ENCODE data around the gene ARFGAP1. TPM values are rescaled to one million over a fixed set of nuclear protein-coding genes. Genes with fewer than 3 reads are reported as not detected.
"Not testable (repeated sequence)": the region's sequence is repeated elsewhere in the genome, so short reads cannot be mapped to it uniquely, and the experiment has no call there.

The ARFGAP1 gene
- total and polyA plus RNA-seq, 5 donors from 2014 or later, result 17.9 to 123 (median 21.0) TPM

- H3K36me3 Mint-ChIP-seq, result peaks cover 6% of the 10 kb centered on the region
- H3K27ac Mint-ChIP-seq, result no peak overlapping the region
- H3K27me3 Mint-ChIP-seq, result peaks cover 8% of the 10 kb centered on the region
- no peak overlapping the region for H3K4me3 Mint-ChIP-seq
- H3K27me3 ChIP-seq (ENCODE audit: control insufficient read depth, insufficient read depth, low read length), result no peaks in the 10 kb centered on the region
- no peak for DNase-seq
- H3K27ac ChIP-seq (ENCODE audit: insufficient read depth, low read length, poor library complexity, severe bottlenecking), result no peak overlapping the region
- no peaks in the 10 kb centered on the region for H3K36me3 ChIP-seq (ENCODE audit: control insufficient read depth, insufficient read depth, low read length)
- H3K4me1 ChIP-seq (ENCODE audit: control insufficient read depth, insufficient read depth, low read length, poor library complexity, severe bottlenecking), result peaks cover 9% of the 10 kb centered on the region
- H3K9me3 Mint-ChIP-seq, result peaks cover 0 to 19% (median 5%) of the 10 kb centered on the region in 7 donors
- peaks cover 0 to 5% (median 0%) of the 10 kb centered on the region in 4 donors for H3K4me1 Mint-ChIP-seq
- ATAC-seq (ENCODE audit: low read depth in 2 of 2), result no peak
- no peak overlapping the region for H3K4me3 ChIP-seq (ENCODE audit: low read depth, low read length)
- peaks cover 7 to 21% of the 10 kb centered on the region in 2 experiments for H3K9me3 ChIP-seq (ENCODE audit: control insufficient read depth in 2 of 2, low read length in 2 of 2)
Observed at GRCh38 chr20:63330084-63330760, 57.6 kb downstream of the ARFGAP1 start.

- Mint-ChIP-seq H3K36me3 (peaks cover 6% of the 10 kb centered on the region), H3K4me1 (peaks cover 0 to 5% (median 0%) of the 10 kb centered on the region in 4 donors), H3K4me3 (no peak overlapping the region), H3K27me3 (peaks cover 8% of the 10 kb centered on the region), H3K27ac (no peak overlapping the region), H3K9me3 (peaks cover 0 to 19% (median 5%) of the 10 kb centered on the region in 7 donors)
- no peaks in the 10 kb centered on the region for H3K27me3 ChIP-seq (ENCODE audit: control insufficient read depth, insufficient read depth, low read length)
- H3K36me3 ChIP-seq (ENCODE audit: control insufficient read depth, insufficient read depth, low read length), result no peaks in the 10 kb centered on the region
- H3K4me1 ChIP-seq (ENCODE audit: control insufficient read depth, insufficient read depth, low read length, poor library complexity, severe bottlenecking), result peaks cover 9% of the 10 kb centered on the region
- H3K27ac ChIP-seq (ENCODE audit: insufficient read depth, low read length, poor library complexity, severe bottlenecking), result no peak overlapping the region
- no peak overlapping the region for H3K4me3 ChIP-seq (ENCODE audit: low read depth, low read length)
- peaks cover 7 to 21% of the 10 kb centered on the region in 2 experiments for H3K9me3 ChIP-seq (ENCODE audit: control insufficient read depth in 2 of 2, low read length in 2 of 2)
- no peak for ATAC-seq (ENCODE audit: low read depth in 2 of 2)
- no peak for DNase-seq
Observed at GRCh38 chr20:63330940-63331339, 58.3 kb downstream of the ARFGAP1 start.

GRCh38 chr20:63331741-63332400 lies 59.3 kb downstream of the ARFGAP1 start:
- Histone ChIP-seq H3K4me1 (ENCODE audit: control insufficient read depth, insufficient read depth, low read length, poor library complexity, severe bottlenecking) (no peaks in the 10 kb centered on the region), H3K36me3 (ENCODE audit: control insufficient read depth, insufficient read depth, low read length) (no peaks in the 10 kb centered on the region), H3K9me3 (ENCODE audit: control insufficient read depth in 2 of 2, low read length in 2 of 2) (peaks cover 7 to 14% of the 10 kb centered on the region in 2 experiments), H3K4me3 (ENCODE audit: low read depth, low read length) (no peak overlapping the region), H3K27ac (ENCODE audit: insufficient read depth, low read length, poor library complexity, severe bottlenecking) (no peak overlapping the region), H3K27me3 (ENCODE audit: control insufficient read depth, insufficient read depth, low read length) (peaks cover 2% of the 10 kb centered on the region)
- Mint-ChIP-seq H3K36me3 (peaks cover 6% of the 10 kb centered on the region), H3K27ac (no peak overlapping the region), H3K4me3 (no peak overlapping the region), H3K4me1 (peaks cover 0 to 4% (median 0%) of the 10 kb centered on the region in 4 donors), H3K9me3 (peaks cover 0 to 18% (median 5%) of the 10 kb centered on the region in 7 donors), H3K27me3 (peaks cover 8% of the 10 kb centered on the region)
- DNase-seq, result no peak
- no peak for ATAC-seq (ENCODE audit: low read depth in 2 of 2)

GRCh38 chr20:63332488-63333240 lies 60.1 kb downstream of the ARFGAP1 start:
- ATAC-seq (ENCODE audit: low read depth in 2 of 2), result no peak
- Mint-ChIP-seq H3K4me3 (no peak overlapping the region), H3K9me3 (peaks cover 0 to 16% (median 5%) of the 10 kb centered on the region in 7 donors), H3K4me1 (no peaks in the 10 kb centered on the region), H3K27me3 (peaks cover 8% of the 10 kb centered on the region), H3K27ac (no peak overlapping the region), H3K36me3 (peaks cover 6% of the 10 kb centered on the region)
- peaks cover 7 to 10% of the 10 kb centered on the region in 2 experiments for H3K9me3 ChIP-seq (ENCODE audit: control insufficient read depth in 2 of 2, low read length in 2 of 2)
- H3K4me1 ChIP-seq (ENCODE audit: control insufficient read depth, insufficient read depth, low read length, poor library complexity, severe bottlenecking), result no peaks in the 10 kb centered on the region
- H3K4me3 ChIP-seq (ENCODE audit: low read depth, low read length), result no peak overlapping the region
- H3K36me3 ChIP-seq (ENCODE audit: control insufficient read depth, insufficient read depth, low read length), result no peaks in the 10 kb centered on the region
- H3K27ac ChIP-seq (ENCODE audit: insufficient read depth, low read length, poor library complexity, severe bottlenecking), result no peak overlapping the region
- peaks cover 2% of the 10 kb centered on the region for H3K27me3 ChIP-seq (ENCODE audit: control insufficient read depth, insufficient read depth, low read length)
- no peak for DNase-seq

- H3K4me1 ChIP-seq (ENCODE audit: control insufficient read depth, insufficient read depth, low read length, poor library complexity, severe bottlenecking), result no peaks in the 10 kb centered on the region
- no peaks in the 10 kb centered on the region for H3K36me3 ChIP-seq (ENCODE audit: control insufficient read depth, insufficient read depth, low read length)
- Mint-ChIP-seq H3K27ac (no peak overlapping the region), H3K4me3 (no peak overlapping the region), H3K9me3 (peaks cover 0 to 16% (median 5%) of the 10 kb centered on the region in 7 donors), H3K4me1 (no peaks in the 10 kb centered on the region), H3K36me3 (peaks cover 6% of the 10 kb centered on the region), H3K27me3 (peaks cover 8% of the 10 kb centered on the region)
- H3K4me3 ChIP-seq (ENCODE audit: low read depth, low read length), result no peak overlapping the region
- DNase-seq, result no peak
- H3K27me3 ChIP-seq (ENCODE audit: control insufficient read depth, insufficient read depth, low read length), result peaks cover 2% of the 10 kb centered on the region
- no peak for ATAC-seq (ENCODE audit: low read depth in 2 of 2)
- peaks cover 7 to 10% of the 10 kb centered on the region in 2 experiments for H3K9me3 ChIP-seq (ENCODE audit: control insufficient read depth in 2 of 2, low read length in 2 of 2)
- no peak overlapping the region for H3K27ac ChIP-seq (ENCODE audit: insufficient read depth, low read length, poor library complexity, severe bottlenecking)
Observed at GRCh38 chr20:63333241-63333836, 60.7 kb downstream of the ARFGAP1 start.

GRCh38 chr20:63334356-63334755 lies 61.7 kb downstream of the ARFGAP1 start:
- DNase-seq (no peak), ATAC-seq (ENCODE audit: low read depth in 2 of 2) (no peak)
- Histone ChIP-seq H3K4me3 (ENCODE audit: low read depth, low read length) (no peak overlapping the region), H3K9me3 (ENCODE audit: control insufficient read depth in 2 of 2, low read length in 2 of 2) (peaks cover 7 to 10% of the 10 kb centered on the region in 2 experiments), H3K36me3 (ENCODE audit: control insufficient read depth, insufficient read depth, low read length) (no peaks in the 10 kb centered on the region), H3K27ac (ENCODE audit: insufficient read depth, low read length, poor library complexity, severe bottlenecking) (no peak overlapping the region), H3K4me1 (ENCODE audit: control insufficient read depth, insufficient read depth, low read length, poor library complexity, severe bottlenecking) (no peaks in the 10 kb centered on the region), H3K27me3 (ENCODE audit: control insufficient read depth, insufficient read depth, low read length) (peaks cover 2% of the 10 kb centered on the region)
- peaks cover 6% of the 10 kb centered on the region for H3K36me3 Mint-ChIP-seq
- H3K27me3 Mint-ChIP-seq, result peaks cover 8% of the 10 kb centered on the region
- H3K4me1 Mint-ChIP-seq, result no peaks in the 10 kb centered on the region
- H3K9me3 Mint-ChIP-seq, result peaks cover 0 to 16% (median 5%) of the 10 kb centered on the region in 7 donors
- no peak overlapping the region for H3K27ac Mint-ChIP-seq
- no peak overlapping the region for H3K4me3 Mint-ChIP-seq

GRCh38 chr20:63335060-63335459 lies 62.4 kb downstream of the ARFGAP1 start:
- H3K27ac ChIP-seq (ENCODE audit: insufficient read depth, low read length, poor library complexity, severe bottlenecking); H3K36me3 ChIP-seq (ENCODE audit: control insufficient read depth, insufficient read depth, low read length); ATAC-seq (ENCODE audit: low read depth in 2 of 2); H3K4me3 Mint-ChIP-seq; H3K27me3 Mint-ChIP-seq; H3K4me1 Mint-ChIP-seq; H3K36me3 Mint-ChIP-seq; H3K27ac Mint-ChIP-seq; H3K4me3 ChIP-seq (ENCODE audit: low read depth, low read length); DNase-seq; H3K27me3 ChIP-seq (ENCODE audit: control insufficient read depth, insufficient read depth, low read length); H3K4me1 ChIP-seq (ENCODE audit: control insufficient read depth, insufficient read depth, low read length, poor library complexity, severe bottlenecking): not testable (repeated sequence)
- H3K9me3 Mint-ChIP-seq, result peaks cover 0 to 16% (median 5%) of the 10 kb centered on the region in 7 donors
- peaks cover 7 to 10% of the 10 kb centered on the region in 2 experiments for H3K9me3 ChIP-seq (ENCODE audit: control insufficient read depth in 2 of 2, low read length in 2 of 2)
